ENCODE results near the gene NT5E. TPM values are rescaled to one million over a fixed set of nuclear protein-coding genes. Genes with fewer than 3 reads are reported as not detected.
"Not testable (repeated sequence)": the region's sequence is repeated elsewhere in the genome, so short reads cannot be mapped to it uniquely, and the experiment has no call there.

Gene NT5E
- 1 to 10 TPM; 3.8 to 4.9 TPM for total RNA-seq

DNA sequence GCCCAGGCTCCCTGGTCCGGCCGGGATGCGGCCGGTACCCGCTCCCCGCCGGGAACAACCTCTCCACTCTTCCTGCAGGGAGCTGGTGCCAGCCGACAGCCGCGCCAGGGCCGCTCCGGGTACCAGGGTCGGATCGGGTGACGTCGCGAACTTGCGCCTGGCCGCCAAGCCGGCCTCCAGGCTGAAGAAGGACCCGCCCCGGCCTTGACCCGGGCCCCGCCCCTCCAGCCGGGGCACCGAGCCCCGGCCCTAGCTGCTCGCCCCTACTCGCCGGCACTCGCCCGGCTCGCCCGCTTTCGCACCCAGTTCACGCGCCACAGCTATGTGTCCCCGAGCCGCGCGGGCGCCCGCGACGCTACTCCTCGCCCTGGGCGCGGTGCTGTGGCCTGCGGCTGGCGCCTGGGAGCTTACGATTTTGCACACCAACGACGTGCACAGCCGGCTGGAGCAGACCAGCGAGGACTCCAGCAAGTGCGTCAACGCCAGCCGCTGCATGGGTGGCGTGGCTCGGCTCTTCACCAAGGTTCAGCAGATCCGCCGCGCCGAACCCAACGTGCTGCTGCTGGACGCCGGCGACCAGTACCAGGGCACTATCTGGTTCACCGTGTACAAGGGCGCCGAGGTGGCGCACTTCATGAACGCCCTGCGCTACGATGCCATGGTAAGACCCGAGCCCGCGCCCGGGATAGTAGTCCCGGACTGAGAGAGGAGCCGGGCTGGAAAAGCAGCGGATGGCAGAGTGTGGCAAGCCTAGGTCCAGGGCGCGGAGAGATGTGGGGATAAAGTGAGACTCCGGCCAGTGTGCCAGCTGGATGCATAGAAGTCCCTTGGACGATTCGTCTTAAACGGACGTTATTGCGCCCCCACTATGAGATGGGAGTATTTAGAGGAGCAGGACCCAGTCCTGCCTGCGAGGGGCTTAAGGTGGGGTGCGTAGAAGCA is at the start of gene NT5E:
TSS of gene NT5E (plus strand) at position 266 of the 942 bp plus-strand sequence. CDS start at position 323, 57 bp downstream.
- peaks cover 49% of the 10 kb centered on the region for H3K27me3 Mint-ChIP-seq
- peak within 1 kb of the TSS; percentile 87 for H3K27ac Mint-ChIP-seq
- H3K4me3 Mint-ChIP-seq = peak within 1 kb of the TSS; percentile 81
- ATAC-seq (peak; percentile 72), DNase-seq (peak; percentile 74)
- H3K36me3 Mint-ChIP-seq (ENCODE audit: low read depth) = peaks cover 4% of the 10 kb centered on the region
- H3K9me3 Mint-ChIP-seq (ENCODE audit: low read depth) = no peaks in the 10 kb centered on the region
- ChIA-PET POLR2A (interaction anchor here (0.6 to 2.8 kb wide), 5 partner anchors 10 to 89 kb away, joined by 3 to 13 read pairs (median 3); no protein-coding TSS in a partner anchor), CTCF (interaction anchor here (0.6 to 4.9 kb wide), 15 partner anchors 9 to 144 kb away, joined by 3 to 36 read pairs (median 4); no protein-coding TSS in a partner anchor)
- peaks cover 53% of the 10 kb centered on the region for H3K4me1 Mint-ChIP-seq
- intact Hi-C loops (cut with DNase I, micrococcal nuclease) = loop anchor here (1.0 to 5.0 kb wide), 6 partner anchors 11 to 1223 kb away; partner anchors contain the start of gene CEP162 (in 1 of the 2)

DNA sequence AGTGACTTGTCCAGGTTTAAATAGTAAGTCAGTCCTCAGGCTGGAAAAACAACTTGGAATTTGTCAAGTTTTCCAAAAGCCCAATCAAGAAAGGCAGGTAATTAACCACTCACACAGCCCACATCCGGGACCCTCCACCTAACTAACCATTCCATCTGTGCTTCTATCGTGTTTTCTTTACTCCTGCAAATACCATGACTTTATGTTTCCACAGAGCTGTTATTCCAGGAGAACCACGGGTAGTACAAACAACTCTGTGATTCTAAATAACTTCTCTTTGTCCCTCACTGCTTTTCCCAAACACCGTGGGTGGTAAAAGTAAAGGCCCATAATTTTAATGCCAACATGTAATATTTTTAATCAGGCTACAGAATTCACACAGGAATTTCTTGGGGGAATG is 49.6 kb upstream of the NT5E start:
- POLR2A ChIA-PET = no interaction called here
- intact Hi-C loops (cut with DNase I, micrococcal nuclease) = no loop called here
- DNase-seq (no peak), ATAC-seq (no peak)
- peaks cover 5% of the 10 kb centered on the region for H3K9me3 Mint-ChIP-seq (ENCODE audit: low read depth)
- no peaks in the 10 kb centered on the region for H3K36me3 Mint-ChIP-seq (ENCODE audit: low read depth)
- CTCF ChIA-PET = interaction anchor here (1.4 kb wide), 1 partner anchor 82 kb away, joined by 6 read pairs; no protein-coding TSS in a partner anchor
- H3K4me3 Mint-ChIP-seq = no peak overlapping the region
- no peaks in the 10 kb centered on the region for H3K27me3 Mint-ChIP-seq
- peaks cover 26% of the 10 kb centered on the region for H3K4me1 Mint-ChIP-seq
- no peak overlapping the region for H3K27ac Mint-ChIP-seq

DNA sequence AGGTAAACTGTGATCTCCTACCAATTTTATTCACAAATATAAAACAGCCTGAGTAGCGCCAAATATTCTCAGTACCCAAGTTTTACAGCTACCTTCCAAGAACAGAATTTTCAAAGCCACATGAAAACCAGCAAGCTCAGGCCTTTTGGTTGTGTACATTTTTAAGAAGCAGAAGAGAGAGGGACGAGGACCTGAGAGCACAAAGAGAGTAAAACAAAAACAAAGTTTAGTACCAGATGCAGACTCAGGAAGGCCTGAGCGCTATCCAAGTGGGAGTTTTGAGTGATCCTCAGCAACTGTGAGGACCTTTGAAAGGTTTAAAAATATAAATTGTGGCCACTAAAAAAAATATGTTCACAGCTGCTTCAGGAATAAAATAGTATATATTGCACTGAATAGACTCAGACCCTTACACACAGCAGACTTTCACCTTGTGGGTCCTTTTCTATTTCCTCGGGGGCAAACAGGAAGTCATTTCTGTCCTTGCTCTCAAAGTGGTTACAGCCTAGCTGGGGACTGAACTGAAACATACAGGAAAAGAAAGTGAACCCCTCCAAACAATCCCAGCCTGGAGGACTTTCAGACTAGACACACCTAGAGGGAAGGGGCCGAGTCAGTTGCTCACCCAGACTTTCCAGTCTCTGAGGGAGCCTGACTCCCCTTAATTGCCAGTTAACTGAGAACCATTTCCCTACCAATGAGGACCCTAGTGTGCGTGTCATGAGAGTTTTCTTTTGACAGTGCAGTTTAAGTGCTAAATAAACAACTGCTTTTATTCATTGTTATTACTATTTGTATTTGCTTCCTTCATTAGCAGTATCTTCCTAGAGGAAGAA is 48.5 kb upstream of the NT5E start:
- Mint-ChIP-seq H3K27me3 (no peaks in the 10 kb centered on the region), H3K4me3 (no peak overlapping the region), H3K27ac (peak overlapping the region; percentile 7), H3K36me3 (ENCODE audit: low read depth) (no peaks in the 10 kb centered on the region), H3K9me3 (ENCODE audit: low read depth) (peaks cover 5% of the 10 kb centered on the region), H3K4me1 (peaks cover 32% of the 10 kb centered on the region)
- intact Hi-C loops (cut with DNase I, micrococcal nuclease) = no loop called here
- CTCF ChIA-PET = interaction anchor here (1.4 kb wide), 1 partner anchor 81 kb away, joined by 6 read pairs; no protein-coding TSS in a partner anchor
- POLR2A ChIA-PET = no interaction called here
- ATAC-seq (no peak), DNase-seq (no peak)

DNA sequence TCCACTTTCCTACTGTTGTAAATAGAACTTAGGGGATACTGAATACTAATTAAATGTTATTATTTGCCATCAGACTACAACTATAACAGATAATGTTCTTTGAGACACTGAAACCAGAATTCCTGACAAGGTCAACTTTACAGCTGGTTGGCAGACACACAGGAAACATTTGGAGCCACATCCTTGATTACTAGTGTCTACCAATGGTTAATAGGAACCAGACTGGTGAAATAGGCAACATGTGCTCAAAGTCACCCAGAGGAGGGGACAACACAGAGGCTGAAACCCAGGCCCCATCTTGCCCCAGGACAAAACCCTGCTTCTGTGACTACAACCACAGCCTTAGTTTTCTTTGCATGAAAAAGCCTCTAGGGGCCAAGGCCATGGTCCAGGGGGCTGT is 47.8 kb upstream of the NT5E start:
- H3K27me3 Mint-ChIP-seq = no peaks in the 10 kb centered on the region
- no peak overlapping the region for H3K4me3 Mint-ChIP-seq
- intact Hi-C loops (cut with DNase I, micrococcal nuclease) = no loop called here
- H3K36me3 Mint-ChIP-seq (ENCODE audit: low read depth) = no peaks in the 10 kb centered on the region
- ATAC-seq (no peak), DNase-seq (no peak)
- no peak overlapping the region for H3K27ac Mint-ChIP-seq
- ChIA-PET POLR2A (no interaction called here), CTCF (interaction anchor here (0.7 kb wide), 1 partner anchor 47 kb away, joined by 3 read pairs; no protein-coding TSS in a partner anchor)
- peaks cover 3% of the 10 kb centered on the region for H3K9me3 Mint-ChIP-seq (ENCODE audit: low read depth)
- H3K4me1 Mint-ChIP-seq = peaks cover 32% of the 10 kb centered on the region

DNA sequence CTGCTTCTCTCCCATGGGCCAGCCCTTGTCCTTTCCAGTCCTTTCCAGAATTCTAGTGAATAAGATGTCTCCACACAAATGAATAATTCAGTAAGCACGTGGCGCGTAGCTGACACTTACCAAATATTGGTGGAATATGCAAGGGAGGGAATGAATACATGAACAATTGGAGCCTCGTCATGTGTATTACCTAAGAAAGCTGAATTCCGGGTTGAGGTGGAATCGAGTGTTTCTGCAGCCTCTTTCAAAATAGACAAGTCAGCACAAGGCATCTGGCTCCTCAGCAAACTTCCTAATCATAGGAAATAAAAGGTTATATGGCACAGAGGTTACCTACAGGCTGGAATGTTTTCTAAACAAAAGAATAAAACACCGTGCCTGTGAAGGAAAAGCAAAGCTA is 47.0 kb upstream of the NT5E start:
- ATAC-seq = no peak
- Mint-ChIP-seq H3K27ac (no peak overlapping the region), H3K4me1 (peaks cover 32% of the 10 kb centered on the region), H3K27me3 (no peaks in the 10 kb centered on the region), H3K36me3 (ENCODE audit: low read depth) (no peaks in the 10 kb centered on the region), H3K4me3 (no peak overlapping the region), H3K9me3 (ENCODE audit: low read depth) (no peaks in the 10 kb centered on the region)
- POLR2A ChIA-PET = no interaction called here
- DNase-seq = no peak
- intact Hi-C loops (cut with DNase I, micrococcal nuclease) = no loop called here
- CTCF ChIA-PET = interaction anchor here (0.7 to 1.3 kb wide), 3 partner anchors 48 to 80 kb away, joined by 3 to 5 read pairs (median 3); no protein-coding TSS in a partner anchor

DNA sequence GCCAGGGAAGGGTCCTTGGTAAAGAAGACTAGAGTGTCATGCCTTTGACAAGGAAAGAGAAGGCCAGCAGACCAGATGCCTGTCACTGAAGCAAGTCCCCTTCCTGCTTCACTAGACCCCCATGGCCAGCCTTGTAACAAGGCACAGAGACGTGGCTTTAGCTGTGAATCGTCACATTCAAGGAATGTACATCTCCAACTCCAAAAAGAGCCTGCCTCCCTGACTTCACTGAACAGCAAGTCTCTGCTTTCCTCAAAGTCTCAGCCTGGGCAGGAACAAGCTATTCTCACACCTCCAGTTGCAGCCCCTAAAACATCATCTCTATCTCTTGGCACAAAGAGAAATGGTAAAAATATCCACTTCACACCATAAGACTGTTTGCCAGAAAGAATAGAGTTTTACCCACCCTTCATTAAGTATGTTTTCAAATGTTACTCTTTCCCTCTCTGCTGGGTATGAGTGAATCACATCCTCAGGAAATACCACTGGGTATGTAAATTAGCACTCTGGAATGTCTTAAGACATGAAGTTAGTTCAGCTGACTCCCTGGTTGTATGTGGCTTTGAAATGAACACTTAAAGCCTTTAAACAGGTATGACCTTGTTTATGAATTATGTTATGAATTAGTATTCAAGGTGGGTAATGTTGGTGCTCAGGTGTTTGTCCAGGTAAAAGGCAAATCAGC is 46.4 kb upstream of the NT5E start:
- H3K27ac Mint-ChIP-seq = peak overlapping the region; percentile 26
- POLR2A ChIA-PET = no interaction called here
- CTCF ChIA-PET = interaction anchor here (0.9 to 1.3 kb wide), 2 partner anchors 76 to 79 kb away, joined by 3 to 5 read pairs; no protein-coding TSS in a partner anchor
- no peaks in the 10 kb centered on the region for H3K36me3 Mint-ChIP-seq (ENCODE audit: low read depth)
- intact Hi-C loops (cut with DNase I, micrococcal nuclease) = no loop called here
- peaks cover 32% of the 10 kb centered on the region for H3K4me1 Mint-ChIP-seq
- H3K9me3 Mint-ChIP-seq (ENCODE audit: low read depth) = no peaks in the 10 kb centered on the region
- no peaks in the 10 kb centered on the region for H3K27me3 Mint-ChIP-seq
- no peak for DNase-seq
- no peak overlapping the region for H3K4me3 Mint-ChIP-seq
- ATAC-seq = peak; percentile 58

DNA sequence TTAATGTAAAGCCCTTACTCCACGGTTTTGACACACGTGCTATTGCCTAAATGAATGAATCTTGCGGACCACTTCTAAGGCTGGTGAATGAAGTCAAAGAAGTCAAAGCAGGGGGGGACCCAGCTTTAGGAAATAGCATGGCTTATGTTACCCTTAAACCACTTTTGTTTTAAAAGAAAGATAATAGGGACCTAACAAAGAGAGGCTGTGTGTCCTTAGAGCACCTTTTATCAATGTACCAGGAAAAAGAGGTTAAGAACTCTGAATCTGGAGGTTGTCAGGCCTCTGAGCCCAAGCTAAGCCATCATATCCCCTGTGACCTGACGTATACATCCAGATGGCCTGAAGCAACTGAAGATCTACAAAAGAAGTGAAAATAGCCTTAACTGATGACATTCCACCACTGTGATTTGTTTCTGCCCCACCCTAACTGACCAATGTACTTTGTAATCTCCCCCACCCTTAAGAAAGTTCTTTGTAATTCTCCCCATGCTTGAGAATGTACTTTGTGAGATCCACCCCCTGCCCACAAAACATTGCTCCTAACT is 45.8 kb upstream of the NT5E start:
- H3K27me3 Mint-ChIP-seq; H3K36me3 Mint-ChIP-seq (ENCODE audit: low read depth); ATAC-seq; DNase-seq; POLR2A ChIA-PET; H3K4me3 Mint-ChIP-seq; H3K27ac Mint-ChIP-seq; H3K9me3 Mint-ChIP-seq (ENCODE audit: low read depth); intact Hi-C loops (cut with DNase I, micrococcal nuclease): not testable (repeated sequence)
- H3K4me1 Mint-ChIP-seq = peaks cover 32% of the 10 kb centered on the region
- CTCF ChIA-PET = interaction anchor here (0.9 to 1.3 kb wide), 2 partner anchors 76 to 79 kb away, joined by 3 to 5 read pairs; no protein-coding TSS in a partner anchor

DNA sequence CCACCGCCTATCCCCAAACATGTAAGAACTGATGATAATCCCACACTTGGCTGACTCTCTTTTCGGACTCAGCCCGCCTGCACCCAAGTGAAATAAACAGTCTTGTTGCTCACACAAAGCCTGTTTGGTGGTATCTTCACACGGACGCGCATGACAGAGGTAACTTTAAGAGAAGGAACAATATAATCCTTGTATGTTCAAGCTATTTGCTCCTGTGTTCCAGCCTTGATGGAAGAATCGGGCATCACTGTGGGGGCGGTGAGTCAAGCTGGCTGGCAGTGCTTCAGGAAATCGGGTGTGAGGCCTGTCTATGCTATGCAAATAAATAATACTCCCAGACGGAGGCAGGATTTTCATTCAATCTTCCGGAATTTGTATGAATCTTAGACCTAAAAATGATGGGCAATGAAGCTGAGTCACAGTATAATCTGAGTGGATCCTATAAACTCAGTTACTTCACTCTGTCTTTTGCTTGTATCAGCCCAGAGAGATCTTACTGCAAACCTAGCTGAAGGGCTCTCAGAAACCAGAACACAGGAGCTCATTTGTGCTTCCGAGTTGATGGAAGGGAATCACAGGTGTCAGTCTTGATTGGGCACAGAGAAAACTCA is 45.2 kb upstream of the NT5E start:
- H3K27me3 Mint-ChIP-seq = no peaks in the 10 kb centered on the region
- DNase-seq (no peak), ATAC-seq (no peak)
- no peak overlapping the region for H3K27ac Mint-ChIP-seq
- no peaks in the 10 kb centered on the region for H3K9me3 Mint-ChIP-seq (ENCODE audit: low read depth)
- H3K4me3 Mint-ChIP-seq = no peak overlapping the region
- H3K36me3 Mint-ChIP-seq (ENCODE audit: low read depth) = no peaks in the 10 kb centered on the region
- ChIA-PET POLR2A (no interaction called here), CTCF (interaction anchor here (0.8 to 0.9 kb wide), 2 partner anchors 45 to 78 kb away, joined by 3 to 4 read pairs; partner anchors contain the start of gene NT5E)
- H3K4me1 Mint-ChIP-seq = peaks cover 32% of the 10 kb centered on the region
- intact Hi-C loops (cut with DNase I, micrococcal nuclease) = no loop called here

DNA sequence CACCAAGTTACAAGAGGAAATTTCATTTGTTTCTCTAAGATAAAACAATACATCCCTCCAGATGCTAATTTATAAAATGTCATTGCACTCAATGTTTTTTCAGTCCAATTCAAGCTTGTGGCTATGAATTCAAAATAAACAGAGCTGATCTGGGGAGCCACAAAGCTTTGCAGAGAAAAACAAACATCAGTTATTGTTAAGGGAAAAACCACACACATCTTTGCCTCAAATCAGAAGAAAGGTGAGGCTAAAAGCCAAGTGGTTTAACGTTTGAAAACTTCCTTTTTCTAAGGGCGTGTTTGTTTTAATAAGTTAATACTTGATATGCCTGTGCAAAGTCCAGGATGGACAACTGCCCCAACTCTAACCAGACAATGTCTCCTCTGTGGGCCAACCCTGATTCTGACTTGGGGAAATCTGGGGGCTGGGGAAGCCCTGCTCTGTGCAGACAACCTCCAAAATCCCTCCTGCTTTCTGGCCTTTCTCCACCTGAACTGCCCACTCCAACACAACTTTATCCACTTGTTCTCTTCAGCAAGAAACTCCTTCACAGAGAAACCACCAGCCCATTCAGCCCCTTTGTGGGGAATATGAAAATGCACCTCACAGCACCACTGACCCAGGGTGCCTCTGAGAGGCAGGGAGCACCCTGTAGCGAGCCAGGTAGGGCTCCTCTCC is 44.6 kb upstream of the NT5E start:
- Mint-ChIP-seq H3K4me1 (peaks cover 32% of the 10 kb centered on the region), H3K36me3 (ENCODE audit: low read depth) (no peaks in the 10 kb centered on the region), H3K27ac (no peak overlapping the region), H3K27me3 (no peaks in the 10 kb centered on the region), H3K4me3 (no peak overlapping the region), H3K9me3 (ENCODE audit: low read depth) (no peaks in the 10 kb centered on the region)
- ChIA-PET CTCF (interaction anchor here (0.8 to 0.9 kb wide), 2 partner anchors 45 to 77 kb away, joined by 3 to 4 read pairs; partner anchors contain the start of gene NT5E), POLR2A (no interaction called here)
- ATAC-seq = no peak
- intact Hi-C loops (cut with DNase I, micrococcal nuclease) = no loop called here
- DNase-seq = no peak

DNA sequence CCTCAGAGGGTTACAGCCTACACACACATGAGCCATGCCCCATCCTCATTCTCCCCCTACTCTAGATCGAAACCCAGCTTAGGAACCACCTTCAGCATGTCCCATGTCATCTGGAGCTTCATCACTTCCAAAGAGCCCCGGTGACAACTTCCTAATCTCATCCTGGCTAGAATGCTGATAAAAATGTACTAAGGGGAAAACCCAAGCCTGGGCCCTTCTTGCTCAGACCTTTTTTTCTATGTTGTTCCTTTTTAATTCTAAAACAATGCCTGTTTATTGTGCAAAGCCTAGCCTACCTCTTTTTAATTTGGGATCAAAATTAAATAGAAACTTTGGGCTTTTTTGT is 44.1 kb upstream of the NT5E start:
- Mint-ChIP-seq H3K27ac (no peak overlapping the region), H3K36me3 (ENCODE audit: low read depth) (no peaks in the 10 kb centered on the region), H3K4me3 (no peak overlapping the region), H3K27me3 (no peaks in the 10 kb centered on the region), H3K4me1 (peaks cover 32% of the 10 kb centered on the region), H3K9me3 (ENCODE audit: low read depth) (no peaks in the 10 kb centered on the region)
- CTCF ChIA-PET = no interaction called here
- no peak for DNase-seq
- intact Hi-C loops (cut with DNase I, micrococcal nuclease) = no loop called here
- POLR2A ChIA-PET = no interaction called here
- no peak for ATAC-seq
